Measurements from ENCODE around the gene ABCB10.
"Not testable (repeated sequence)": the region's sequence is repeated elsewhere in the genome, so short reads cannot be mapped to it uniquely, and the experiment has no call there.

Gene ABCB10

DNA sequence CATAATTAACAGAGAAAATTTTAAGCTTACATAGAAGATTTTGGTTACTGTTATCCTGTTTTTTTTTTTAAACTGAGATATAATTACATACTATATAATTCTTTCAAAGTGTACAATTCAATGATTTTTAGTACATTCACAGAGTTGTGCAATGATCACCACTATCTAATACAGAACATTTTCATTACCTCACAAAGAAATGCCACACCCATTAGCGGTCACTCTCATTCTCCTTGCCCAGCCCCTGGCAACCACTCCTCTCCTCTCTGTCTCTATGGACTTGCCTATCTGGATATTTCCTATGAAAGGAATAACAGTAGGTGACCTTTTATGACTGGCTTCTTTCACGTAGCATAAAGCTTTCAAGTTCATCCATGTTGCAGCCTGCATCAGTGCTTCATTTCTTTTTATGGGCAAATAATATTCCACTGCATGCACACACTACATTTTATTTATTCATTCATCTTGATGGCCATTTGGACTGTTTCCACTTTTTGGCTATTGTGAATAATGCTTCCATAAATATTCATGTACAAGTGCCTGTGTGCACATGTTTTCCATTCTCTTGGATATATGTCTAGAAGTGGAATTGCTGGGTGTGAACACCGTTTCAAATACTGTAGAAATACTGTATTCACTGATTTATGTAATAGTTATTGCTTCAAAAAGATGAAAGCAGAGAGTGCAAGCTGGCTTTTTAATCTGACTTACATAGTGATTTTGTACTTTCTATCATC, 40.9 kb upstream of the ABCB10 start:
- no peak for DNase-seq (ENCODE audit: extremely low spot score)
- ChIA-PET CTCF (no interaction called here), POLR2A (interaction anchor here (2.6 kb wide), 1 partner anchor 41 kb away, joined by 8 read pairs; the partner anchor contains the start of gene ABCB10)
- no peak for TF ChIP-seq FOXM1 (IDR thresholded peaks at IDR 0.05; ENCODE audit: borderline replicate concordance)

DNA sequence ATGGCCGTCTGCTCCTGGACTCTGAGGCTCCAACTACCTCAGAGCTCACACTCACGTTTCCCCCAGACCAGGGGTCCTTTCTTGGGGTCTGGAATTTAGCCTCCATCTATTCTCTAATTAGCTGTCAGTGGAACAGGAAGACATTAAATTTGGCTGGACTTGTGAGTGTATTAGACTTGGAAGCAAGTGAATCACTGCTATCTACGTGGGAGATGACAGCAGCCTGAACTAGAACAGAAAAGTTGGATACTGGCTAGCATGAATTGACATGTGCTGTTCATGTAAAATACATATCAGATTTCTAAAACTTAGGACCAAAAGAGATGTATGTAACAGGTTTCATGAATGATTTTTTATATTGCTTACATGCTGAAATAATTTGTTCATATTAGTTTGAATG, 39.4 kb upstream of the ABCB10 start:
- ChIA-PET CTCF (no interaction called here), POLR2A (interaction anchor here (1.7 kb wide), 1 partner anchor 27 kb away, joined by 4 read pairs; no protein-coding TSS in a partner anchor)
- DNase-seq (ENCODE audit: extremely low spot score), result no peak
- TF ChIP-seq LEF1 (IDR thresholded peaks at IDR 0.05; ENCODE audit: borderline replicate concordance) (no peak), ELF4 (IDR thresholded peaks at IDR 0.05) (no peak), CTBP1 (IDR thresholded peaks at IDR 0.05; ENCODE audit: borderline replicate concordance) (no peak), FOXM1 (IDR thresholded peaks at IDR 0.05; ENCODE audit: borderline replicate concordance) (no peak), HDGF (IDR thresholded peaks at IDR 0.05; ENCODE audit: borderline replicate concordance) (no peak), BHLHE40 (IDR thresholded peaks at IDR 0.05; ENCODE audit: borderline replicate concordance) (no peak), ARNT (IDR thresholded peaks at IDR 0.05) (no peak), SUZ12 (IDR thresholded peaks at IDR 0.05) (no peak), FOXK2 (IDR thresholded peaks at IDR 0.05) (no peak), NFRKB (IDR thresholded peaks at IDR 0.05) (no peak), ZNF384 (IDR thresholded peaks at IDR 0.05) (no peak), TARDBP (IDR thresholded peaks at IDR 0.05) (no peak), SP1 (IDR thresholded peaks at IDR 0.05) (no peak), FOXA1 (IDR thresholded peaks at IDR 0.05) (no peak), L3MBTL2 (conservative IDR thresholded peaks at IDR 0.05) (no peak)
- TF ChIP-seq, protein P1, sequence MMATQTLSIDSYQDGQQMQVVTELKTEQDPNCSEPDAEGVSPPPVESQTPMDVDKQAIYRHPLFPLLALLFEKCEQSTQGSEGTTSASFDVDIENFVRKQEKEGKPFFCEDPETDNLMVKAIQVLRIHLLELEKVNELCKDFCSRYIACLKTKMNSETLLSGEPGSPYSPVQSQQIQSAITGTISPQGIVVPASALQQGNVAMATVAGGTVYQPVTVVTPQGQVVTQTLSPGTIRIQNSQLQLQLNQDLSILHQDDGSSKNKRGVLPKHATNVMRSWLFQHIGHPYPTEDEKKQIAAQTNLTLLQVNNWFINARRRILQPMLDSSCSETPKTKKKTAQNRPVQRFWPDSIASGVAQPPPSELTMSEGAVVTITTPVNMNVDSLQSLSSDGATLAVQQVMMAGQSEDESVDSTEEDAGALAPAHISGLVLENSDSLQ (IDR thresholded peaks at IDR 0.05), result no peak

DNA sequence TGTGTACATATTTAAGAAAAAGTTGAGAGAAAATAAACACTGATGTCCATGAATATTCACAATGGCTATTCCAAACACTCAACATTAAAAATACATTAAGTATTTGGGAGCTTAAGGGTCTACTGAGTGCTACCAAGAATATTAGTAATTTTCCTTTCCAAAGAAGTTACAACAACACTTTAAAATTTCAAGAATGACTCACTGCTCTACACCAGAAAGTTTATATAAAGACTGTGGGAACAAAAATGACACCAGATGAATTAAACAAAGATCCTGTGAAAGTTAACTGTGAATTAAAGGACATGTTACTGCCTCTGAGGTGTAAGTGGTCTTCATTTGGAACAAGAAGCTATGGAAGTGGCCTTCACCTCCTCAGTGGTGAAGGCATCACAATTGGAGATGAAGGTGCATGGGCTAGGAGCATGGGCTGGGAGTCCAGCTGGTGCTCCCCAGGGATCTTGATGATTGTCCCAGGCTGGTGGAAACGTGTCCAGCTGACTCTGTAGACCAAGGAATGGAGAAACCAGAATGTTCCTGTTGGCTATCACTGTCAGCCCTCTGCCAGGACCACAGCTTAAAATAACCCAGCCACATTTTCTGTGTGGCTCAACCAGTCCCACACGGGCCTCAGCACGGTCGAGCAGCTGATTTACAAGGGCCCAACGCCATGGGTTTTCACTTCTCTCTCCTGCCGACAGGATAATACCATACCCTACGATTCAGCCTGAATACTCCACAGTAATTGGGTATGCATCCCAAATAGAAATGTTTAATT, 38.6 kb upstream of the ABCB10 start:
- TF ChIP-seq ARNT (IDR thresholded peaks at IDR 0.05) (no peak), FOXM1 (IDR thresholded peaks at IDR 0.05; ENCODE audit: borderline replicate concordance) (no peak), BHLHE40 (IDR thresholded peaks at IDR 0.05; ENCODE audit: borderline replicate concordance) (no peak), LEF1 (IDR thresholded peaks at IDR 0.05; ENCODE audit: borderline replicate concordance) (no peak), ZNF384 (IDR thresholded peaks at IDR 0.05) (no peak), SP1 (IDR thresholded peaks at IDR 0.05) (no peak), HDGF (IDR thresholded peaks at IDR 0.05; ENCODE audit: borderline replicate concordance) (no peak), SUZ12 (IDR thresholded peaks at IDR 0.05) (no peak), FOXA1 (IDR thresholded peaks at IDR 0.05) (no peak), TARDBP (IDR thresholded peaks at IDR 0.05) (no peak), CTBP1 (IDR thresholded peaks at IDR 0.05; ENCODE audit: borderline replicate concordance) (no peak)
- ChIA-PET POLR2A (interaction anchor here (1.7 kb wide), 1 partner anchor 28 kb away, joined by 4 read pairs; no protein-coding TSS in a partner anchor), CTCF (no interaction called here)
- no peak for DNase-seq (ENCODE audit: extremely low spot score)

DNA sequence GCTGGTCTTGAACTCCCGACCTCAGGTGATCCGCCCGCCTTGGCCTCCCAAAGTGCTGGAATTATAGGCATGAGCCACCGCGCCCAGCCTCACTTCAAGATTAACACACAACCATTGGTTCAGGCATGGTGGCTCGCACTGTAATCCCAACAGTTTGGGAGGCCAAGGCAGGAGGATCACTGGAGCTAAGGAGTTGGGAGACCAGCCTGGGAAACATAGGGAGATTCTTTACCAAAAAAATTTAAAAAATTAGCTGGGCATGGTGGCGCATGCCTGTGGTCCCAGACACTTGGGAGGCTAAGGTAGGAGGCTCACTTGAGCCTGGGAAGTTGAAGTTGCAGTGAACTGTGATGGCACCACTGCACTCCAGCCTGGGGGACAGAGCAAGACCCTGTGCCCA, 37.4 kb upstream of the ABCB10 start:
- CTCF ChIA-PET; POLR2A ChIA-PET; DNase-seq (ENCODE audit: extremely low spot score): not testable (repeated sequence)

DNA sequence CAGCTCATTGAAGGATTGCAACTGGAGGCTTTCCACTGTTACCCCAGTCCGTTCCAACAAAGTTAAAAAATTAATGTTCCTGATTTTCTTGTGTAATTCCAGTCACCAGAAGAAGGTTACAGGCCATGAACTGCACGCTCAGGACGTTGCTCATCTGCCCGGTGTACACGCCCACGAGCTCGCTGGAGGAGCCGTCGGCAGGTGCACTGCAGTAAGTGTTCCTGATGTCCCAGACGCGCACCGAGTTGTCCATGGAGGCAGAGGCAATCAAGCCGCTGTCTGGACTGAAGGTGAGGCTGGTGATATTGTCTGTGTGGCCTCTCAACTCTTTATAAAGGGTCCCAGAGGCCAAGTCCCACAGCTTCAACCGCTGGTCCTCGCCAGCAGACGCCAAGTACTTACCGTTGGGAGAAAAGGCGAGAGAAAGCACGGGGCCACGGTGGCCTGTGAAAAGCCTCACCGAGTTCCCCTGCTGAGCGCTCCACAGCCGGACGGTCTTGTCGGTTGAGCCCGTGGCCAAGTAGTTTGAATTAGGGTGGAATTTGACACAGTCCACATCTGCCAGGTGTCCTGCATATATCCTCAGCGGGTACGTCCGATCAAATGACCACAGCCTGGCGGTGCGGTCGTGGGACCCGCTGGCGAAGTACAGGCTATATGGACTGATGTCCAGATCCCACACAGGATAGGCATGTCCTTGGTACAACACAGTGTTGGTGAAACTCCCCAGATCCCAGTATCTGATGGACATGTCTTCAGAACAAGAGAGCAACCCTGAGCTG, 35.9 kb upstream of the ABCB10 start:
- DNase-seq (ENCODE audit: extremely low spot score), result no peak
- no peak for TF ChIP-seq ARNT (IDR thresholded peaks at IDR 0.05)
- TF ChIP-seq CTBP1 (IDR thresholded peaks at IDR 0.05; ENCODE audit: borderline replicate concordance), result no peak
- TF ChIP-seq HDGF (IDR thresholded peaks at IDR 0.05; ENCODE audit: borderline replicate concordance), result no peak
- no peak for TF ChIP-seq ZNF384 (IDR thresholded peaks at IDR 0.05)
- no peak for TF ChIP-seq LEF1 (IDR thresholded peaks at IDR 0.05; ENCODE audit: borderline replicate concordance)
- TF ChIP-seq BHLHE40 (IDR thresholded peaks at IDR 0.05; ENCODE audit: borderline replicate concordance), result no peak
- no peak for TF ChIP-seq L3MBTL2 (conservative IDR thresholded peaks at IDR 0.05)
- TF ChIP-seq FOXA1 (IDR thresholded peaks at IDR 0.05), result no peak
- TF ChIP-seq FOXM1 (IDR thresholded peaks at IDR 0.05; ENCODE audit: borderline replicate concordance), result no peak
- ChIA-PET POLR2A (no interaction called here), CTCF (no interaction called here)

DNA sequence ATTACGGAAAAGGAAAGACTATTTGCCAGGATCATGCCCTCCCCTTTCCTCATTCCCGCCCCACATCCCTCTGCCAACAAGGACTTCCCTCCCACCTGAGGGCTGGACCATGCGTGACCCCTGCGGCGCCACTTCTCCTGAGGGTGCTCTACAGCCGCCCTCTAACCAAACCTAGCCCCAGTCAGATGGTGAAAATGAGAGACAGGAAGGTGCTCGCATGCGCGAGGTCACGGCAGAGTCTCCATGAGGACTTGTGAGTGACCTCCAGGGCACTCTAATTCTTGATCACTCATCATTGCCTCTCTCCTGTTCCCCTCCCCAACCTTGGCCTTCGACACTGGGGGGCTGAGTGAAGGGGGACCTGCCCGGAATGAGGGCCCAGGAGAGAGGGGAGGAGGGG, 35.3 kb upstream of the ABCB10 start:
- TF ChIP-seq FOXA1 (IDR thresholded peaks at IDR 0.05), result no peak
- no peak for TF ChIP-seq NFRKB (IDR thresholded peaks at IDR 0.05)
- no peak for TF ChIP-seq ARNT (IDR thresholded peaks at IDR 0.05)
- no peak for TF ChIP-seq LEF1 (IDR thresholded peaks at IDR 0.05; ENCODE audit: borderline replicate concordance)
- TF ChIP-seq FOXK2 (IDR thresholded peaks at IDR 0.05), result no peak
- TF ChIP-seq ELF4 (IDR thresholded peaks at IDR 0.05), result no peak
- TF ChIP-seq, protein P1 (IDR thresholded peaks at IDR 0.05), result no peak
- TF ChIP-seq FOXM1 (IDR thresholded peaks at IDR 0.05; ENCODE audit: borderline replicate concordance), result no peak
- TF ChIP-seq L3MBTL2 (conservative IDR thresholded peaks at IDR 0.05), result no peak
- TF ChIP-seq BHLHE40 (IDR thresholded peaks at IDR 0.05; ENCODE audit: borderline replicate concordance), result no peak
- no peak for TF ChIP-seq SUZ12 (IDR thresholded peaks at IDR 0.05)
- TF ChIP-seq TARDBP (IDR thresholded peaks at IDR 0.05), result no peak
- TF ChIP-seq ZNF384 (IDR thresholded peaks at IDR 0.05), result no peak
- TF ChIP-seq SP1 (IDR thresholded peaks at IDR 0.05), result no peak
- no peak for TF ChIP-seq CTBP1 (IDR thresholded peaks at IDR 0.05; ENCODE audit: borderline replicate concordance)
- no peak for TF ChIP-seq HDGF (IDR thresholded peaks at IDR 0.05; ENCODE audit: borderline replicate concordance)
- ChIA-PET POLR2A (no interaction called here), CTCF (no interaction called here)
- DNase-seq (ENCODE audit: extremely low spot score), result no peak
